ENCODE data around the gene DBI. TPM values are rescaled to one million over a fixed set of nuclear protein-coding genes. Genes with fewer than 3 reads are reported as not detected.

DBI gene
- total RNA-seq, 1 donor from 2014 or later = 172 TPM

GRCh38 chr2:119350311-119350998 is 16.3 kb upstream of the DBI start:
- no peak for TF ChIP-seq CTCF (IDR thresholded peaks at IDR 0.05)
- ATAC-seq (no peak), DNase-seq (no peak)
- intact Hi-C loops (cut with DNase I) = no loop called here
- Histone ChIP-seq H3K36me3 (no peaks in the 10 kb centered on the region), H3K27me3 (ENCODE audit: low read depth) (no peaks in the 10 kb centered on the region), H3K27ac (no peak overlapping the region), H3K9me3 (peaks cover 3% of the 10 kb centered on the region), H3K4me3 (no peak overlapping the region), H3K4me1 (peaks cover 4% of the 10 kb centered on the region)

GRCh38 chr2:119352357-119352756 is 14.4 kb upstream of the DBI start:
- no peak overlapping the region for H3K4me3 ChIP-seq
- peaks cover 4% of the 10 kb centered on the region for H3K4me1 ChIP-seq
- ATAC-seq = peak; percentile 21 to 67
- no peaks in the 10 kb centered on the region for H3K27me3 ChIP-seq (ENCODE audit: low read depth)
- no peak overlapping the region for H3K27ac ChIP-seq
- TF ChIP-seq CTCF (IDR thresholded peaks at IDR 0.05) = no peak
- no peaks in the 10 kb centered on the region for H3K9me3 ChIP-seq
- no peaks in the 10 kb centered on the region for H3K36me3 ChIP-seq
- no peak for DNase-seq
- intact Hi-C loops (cut with DNase I) = no loop called here

GRCh38 chr2:119354860-119355259 is 11.9 kb upstream of the DBI start:
- Histone ChIP-seq H3K9me3 (no peaks in the 10 kb centered on the region), H3K4me3 (no peak overlapping the region), H3K36me3 (no peaks in the 10 kb centered on the region), H3K4me1 (peaks cover 4% of the 10 kb centered on the region), H3K27me3 (ENCODE audit: low read depth) (no peaks in the 10 kb centered on the region), H3K27ac (no peak overlapping the region)
- no peak for TF ChIP-seq CTCF (IDR thresholded peaks at IDR 0.05)
- DNase-seq (no peak), ATAC-seq (no peak)
- intact Hi-C loops (cut with DNase I) = no loop called here

- ATAC-seq (no peak), DNase-seq (no peak)
- Histone ChIP-seq H3K27me3 (ENCODE audit: low read depth) (no peaks in the 10 kb centered on the region), H3K36me3 (no peaks in the 10 kb centered on the region), H3K4me3 (no peak overlapping the region), H3K4me1 (peaks cover 3% of the 10 kb centered on the region), H3K27ac (no peak overlapping the region), H3K9me3 (no peaks in the 10 kb centered on the region)
- intact Hi-C loops (cut with DNase I) = no loop called here
- no peak for TF ChIP-seq CTCF (IDR thresholded peaks at IDR 0.05)
Observed at GRCh38 chr2:119359774-119360173, 7.0 kb upstream of the DBI start.

GRCh38 chr2:119360423-119360966 is 6.3 kb upstream of the DBI start:
- Histone ChIP-seq H3K27ac (no peak overlapping the region), H3K4me1 (peaks cover 10% of the 10 kb centered on the region), H3K36me3 (no peaks in the 10 kb centered on the region), H3K4me3 (no peak overlapping the region), H3K27me3 (ENCODE audit: low read depth) (no peaks in the 10 kb centered on the region), H3K9me3 (no peaks in the 10 kb centered on the region)
- ATAC-seq = no peak
- no peak for TF ChIP-seq CTCF (IDR thresholded peaks at IDR 0.05)
- no peak for DNase-seq
- intact Hi-C loops (cut with DNase I) = no loop called here
